H1 (cell line): ENCODE results near the gene MAN2A1. TPM values are rescaled to one million over a fixed set of nuclear protein-coding genes. Genes with fewer than 3 reads are reported as not detected.

Source experiments
- CTCF ChIA-PET: fragments of 300-600 bp; sonication (Branson Sonifier 250); formaldehyde crosslinking; loops from one replicate; lab custom pipeline; 2021; ENCODE audit not compliant: partially characterized antibody; lab: Charles Lee
- POLR2A ChIA-PET: fragments of 300-600 bp; sonication (Branson Sonifier 250); formaldehyde crosslinking; loops from one replicate; lab custom pipeline; 2021; ENCODE audit warnings: inconsistent platforms; ENCODE audit not compliant: partially characterized antibody; lab: Charles Lee
- DNase-seq, 2 experiments: peaks; one replicate each; pipeline versions ENCODE4 v3.0.0 to v3.0.0-alpha.2; 2010 to 2022; ENCODE audit warnings: low spot score in 2 of 2, low read depth in 1 of 2, mixed read lengths in 1 of 2
- FAIRE-seq: peaks from 2 replicates; lab custom pipeline; 2011; peaks lifted over from hg19 to GRCh38; lab: Jason Lieb, UNC
- H2AFZ ChIP-seq: 2 replicates; pipeline ENCODE4 v1.8.1; 2012; ENCODE audit warnings: low read length, inconsistent platforms
- H2AK5ac ChIP-seq: 2 replicates; pipeline ENCODE4 v1.6.1; 2013; ENCODE audit warnings: low read depth, low read length
- H2BK120ac ChIP-seq: replicated peaks from 2 replicates; pipeline ENCODE3; 2013; ENCODE audit warnings: low read depth, low read length, inconsistent platforms
- H2BK12ac ChIP-seq: 2 replicates; pipeline ENCODE4 v1.6.1; 2013; ENCODE audit warnings: low read depth, low read length
- H2BK15ac ChIP-seq: 2 replicates; pipeline ENCODE4 v1.6.1; 2013; ENCODE audit warnings: low read length
- H2BK20ac ChIP-seq: 2 replicates; pipeline ENCODE4 v1.6.1; 2013; ENCODE audit warnings: low read length
- H2BK5ac ChIP-seq: 2 replicates; pipeline ENCODE4 v1.6.1; 2013; ENCODE audit warnings: low read depth, low read length
- H3K14ac ChIP-seq: 2 replicates; pipeline ENCODE4 v1.6.1; 2013; ENCODE audit warnings: inconsistent platforms; ENCODE audit not compliant: insufficient read length
- H3K18ac ChIP-seq: 2 replicates; pipeline ENCODE4 v1.6.1; 2013; ENCODE audit warnings: low read length; ENCODE audit errors: extremely low read depth
- H3K23ac ChIP-seq: 2 replicates; pipeline ENCODE4 v1.6.1; 2013; ENCODE audit warnings: inconsistent platforms; ENCODE audit not compliant: insufficient read length
- H3K23me2 ChIP-seq: 2 replicates; pipeline ENCODE4 v1.6.1; 2013; ENCODE audit warnings: low read depth, low read length
- H3K27ac ChIP-seq: 2 replicates; pipeline ENCODE4 v1.6.1; 2011; ENCODE audit warnings: low read depth, low read length, inconsistent platforms
- H3K27me3 ChIP-seq, 4 experiments: replicated peaks in 1 of 4; 1 replicate in 1 of 4; 2 replicates in 3 of 4; pipeline versions ENCODE4 v1.6.1 to v1.8.1; 2011 to 2013; ENCODE audit warnings: low read length in 3 of 4, mild to moderate bottlenecking in 3 of 4, inconsistent platforms in 2 of 4, mixed read lengths in 2 of 4, moderate library complexity in 1 of 4; ENCODE audit not compliant: control insufficient read depth in 3 of 4, insufficient read depth in 3 of 4; ENCODE audit errors: extremely low read depth in 1 of 4
- H3K36me3 ChIP-seq, 4 experiments: 2 replicates each; pipeline versions ENCODE4 v1.6.1 to v1.8.1; 2011 to 2013; ENCODE audit warnings: mild to moderate bottlenecking in 4 of 4, low read length in 3 of 4, moderate library complexity in 2 of 4, control low read depth in 1 of 4, inconsistent platforms in 1 of 4; ENCODE audit not compliant: insufficient read depth in 4 of 4, control insufficient read depth in 2 of 4
- H3K4ac ChIP-seq: replicated peaks from 2 replicates; pipeline ENCODE3; 2013; ENCODE audit warnings: low read length, low read depth, mixed read lengths, inconsistent platforms; ENCODE audit not compliant: insufficient read length
- H3K4me1 ChIP-seq, 4 experiments: replicated peaks in 1 of 4; 1 replicate in 1 of 4; 2 replicates in 3 of 4; pipeline versions ENCODE4 v1.6.1 to v1.8.1; 2011 to 2013; ENCODE audit warnings: low read length in 3 of 4, inconsistent platforms in 2 of 4, mixed read lengths in 1 of 4; ENCODE audit not compliant: insufficient read depth in 4 of 4, control insufficient read depth in 3 of 4
- H3K4me2 ChIP-seq, 2 experiments: 2 replicates each; pipeline versions ENCODE4 v1.6.1 to v1.8.1; 2011 to 2013; ENCODE audit warnings: low read depth in 2 of 2, low read length in 2 of 2, control low read depth in 1 of 2, inconsistent platforms in 1 of 2, mild to moderate bottlenecking in 1 of 2; ENCODE audit not compliant: insufficient read depth in 1 of 2
- H3K4me3 ChIP-seq, 4 experiments: fragments of 200-600, 300-600 bp in 1 of 4; sonication (generic), shearing (Covaris generic), sonication (Bioruptor Twin) in 1 of 4; 2 replicates each; pipeline versions ENCODE4 v1.5.1 to v1.8.1; 2011 to 2016; ENCODE audit warnings: low read length in 4 of 4, low read depth in 3 of 4, control low read depth in 2 of 4, inconsistent platforms in 2 of 4, mild to moderate bottlenecking in 2 of 4, mixed read lengths in 1 of 4, moderate library complexity in 1 of 4; ENCODE audit not compliant: insufficient read depth in 2 of 4; ENCODE audit errors: extremely low read depth in 1 of 4
- H3K56ac ChIP-seq: replicated peaks from 2 replicates; pipeline ENCODE3; 2013; ENCODE audit warnings: low read depth, mild to moderate bottlenecking, mixed read lengths, low read length, inconsistent platforms; ENCODE audit not compliant: insufficient read length
- H3K79me1 ChIP-seq: 2 replicates; pipeline ENCODE4 v1.6.1; 2013; ENCODE audit warnings: low read depth, low read length, control low read depth
- H3K79me2 ChIP-seq, 2 experiments: 2 replicates each; pipeline versions ENCODE4 v1.6.1 to v1.8.1; 2012 to 2013; ENCODE audit warnings: low read length in 2 of 2, mild to moderate bottlenecking in 2 of 2, inconsistent platforms in 1 of 2; ENCODE audit not compliant: insufficient read depth in 2 of 2, control insufficient read depth in 1 of 2
- H3K9ac ChIP-seq, 4 experiments: replicated peaks in 1 of 4; 1 replicate in 1 of 4; 2 replicates in 3 of 4; pipeline versions ENCODE4 v1.6.1 to v1.8.1; 2011 to 2013; ENCODE audit warnings: low read depth in 3 of 4, low read length in 3 of 4, control low read depth in 2 of 4, mild to moderate bottlenecking in 2 of 4, moderate library complexity in 2 of 4, inconsistent platforms in 1 of 4; ENCODE audit errors: extremely low read depth in 1 of 4
- H3K9me3 ChIP-seq, 2 experiments: 2 replicates each; pipeline versions ENCODE4 v1.6.1 to v1.8.1; 2012 to 2013; ENCODE audit warnings: mild to moderate bottlenecking in 2 of 2, moderate library complexity in 2 of 2, control low read depth in 1 of 2, inconsistent platforms in 1 of 2, low read depth in 1 of 2, low read length in 1 of 2, mixed read lengths in 1 of 2; ENCODE audit not compliant: insufficient read depth in 2 of 2
- H4K20me1 ChIP-seq, 2 experiments: replicated peaks in 1 of 2; 2 replicates each; pipeline versions ENCODE3 to v1.8.1; 2011 to 2013; ENCODE audit warnings: inconsistent platforms in 2 of 2, low read length in 2 of 2, mild to moderate bottlenecking in 1 of 2; ENCODE audit not compliant: insufficient read depth in 2 of 2, control insufficient read depth in 1 of 2
- H4K5ac ChIP-seq: 2 replicates; pipeline ENCODE4 v1.6.1; 2013; ENCODE audit warnings: low read length, low read depth, mixed read lengths, inconsistent platforms; ENCODE audit not compliant: insufficient read length
- H4K8ac ChIP-seq: 2 replicates; pipeline ENCODE4 v1.8.0; 2013; ENCODE audit warnings: mild to moderate bottlenecking, moderate library complexity, low read length, inconsistent platforms; ENCODE audit not compliant: insufficient read depth; ENCODE audit errors: extremely low read depth
- H4K91ac ChIP-seq: replicated peaks from 2 replicates; pipeline ENCODE3; 2013; ENCODE audit warnings: low read length, mixed read lengths, inconsistent platforms; ENCODE audit not compliant: insufficient read length
- CHD1 ChIP-seq: IDR thresholded peaks from 2 replicates; pipeline ENCODE4 v1.6.1; 2012; ENCODE audit warnings: low read depth, low read length, improper control_type of control experiment
- CTCF ChIP-seq, 3 experiments: IDR thresholded peaks; 1 replicate in 2 of 3; 2 replicates in 1 of 3; pipeline versions ENCODE4 v1.5.1 to v1.6.1; 2011; ENCODE audit warnings: low read length in 3 of 3, mild to moderate bottlenecking in 3 of 3, inconsistent platforms in 2 of 3, low read depth in 1 of 3, moderate library complexity in 1 of 3; ENCODE audit not compliant: insufficient read depth in 1 of 3; ENCODE audit errors: control extremely low read depth in 1 of 3
- E2F6 ChIP-seq: IDR thresholded peaks from 2 replicates; pipeline ENCODE4 v1.6.1; 2012; ENCODE audit warnings: inconsistent platforms
- GABPA ChIP-seq: IDR thresholded peaks from 2 replicates; pipeline ENCODE4 v1.6.1; 2011; ENCODE audit warnings: mild to moderate bottlenecking, low read length, moderate library complexity, borderline replicate concordance; ENCODE audit not compliant: insufficient read depth
- JUN ChIP-seq: IDR thresholded peaks from 2 replicates; pipeline ENCODE4 v1.6.1; 2011; ENCODE audit warnings: low read depth, mild to moderate bottlenecking, improper control_type of control experiment, low read length
- MAFK ChIP-seq: IDR thresholded peaks from 2 replicates; pipeline ENCODE4 v1.6.1; 2012; ENCODE audit warnings: low read depth, mild to moderate bottlenecking, improper control_type of control experiment, low read length
- SP4 ChIP-seq: IDR thresholded peaks from 2 replicates; pipeline ENCODE4 v1.6.1; 2012; ENCODE audit warnings: low read length, inconsistent platforms
- SUZ12 ChIP-seq: fragments of 200-600 bp; sonication (generic); IDR thresholded peaks from 2 replicates; pipeline ENCODE4 v1.6.1; 2012; ENCODE audit warnings: mild to moderate bottlenecking, inconsistent platforms, low read length, moderate library complexity, mixed read lengths
- WGBS, 2 experiments: shearing (Covaris generic) in 1 of 2; methylation state at CpG; one replicate each; pipeline versions ENCODE4 v1.1.6 to v1.1.7; 2013 to 2015; ENCODE audit warnings: low lambda C conversion rate in 2 of 2, mixed read lengths in 2 of 2, inconsistent platforms in 1 of 2, low coverage in 1 of 2, missing lambda C conversion rate in 1 of 2; ENCODE audit not compliant: insufficient replicate concordance in 2 of 2, insufficient coverage in 1 of 2, insufficient read length in 1 of 2; ENCODE audit errors: extremely low coverage in 1 of 2, missing lambda C conversion rate in 1 of 2; 5-methylcytosine and 5-hydroxymethylcytosine counted together
- polyA plus RNA-seq, 7 experiments: library from polyadenylated mRNA; depleted of rRNA in 3 of 7; stranded (reverse) in 5 of 7; unstranded in 2 of 7; fragments of >200 nt in 5 of 7; fragments of 200-250 nt in 2 of 7; gene quantifications; 1 replicate in 5 of 7; 2 replicates in 1 of 7; 4 replicates in 1 of 7; pipeline versions ENCODE4 v1.2.1 to v1.2.3, GENCODE V29; 2011 to 2013; ENCODE audit warnings: missing spikeins in 2 of 7, mixed read lengths in 2 of 7
- total RNA-seq: library from RNA; stranded (reverse); fragmentation: NEBNext Ultra II Directional; extraction: Animal tissue kit (Norgen Biotek cat#: 25700); gene quantifications from 2 replicates; pipeline ENCODE4 v1.2.1, GENCODE V29; 2021
- TF ChIP-seq, protein P1 (sequence below): IDR thresholded peaks from 2 replicates; pipeline ENCODE4 v1.6.1; 2012; ENCODE audit warnings: low read length, inconsistent platforms

The MAN2A1 gene
- total and polyA plus RNA-seq, 2 of the 8 experiments (the other 6 are each of a cell fraction or from before 2014, with no cell fraction given) = 29.1 to 102 TPM

GRCh38 chr5:109713453-109713852 is 23.7 kb downstream of the MAN2A1 start:
- no peaks in the 10 kb centered on the region for H3K79me1 ChIP-seq
- no peak for DNase-seq
- no peak for TF ChIP-seq SUZ12
- TF ChIP-seq SP4 = no peak
- no peak for TF ChIP-seq E2F6
- TF ChIP-seq CHD1 = no peak
- no peak for TF ChIP-seq CTCF (IDR thresholded peaks at IDR 0.05; ENCODE audit: control extremely low read depth in 1 of 3, insufficient read depth in 1 of 3, low read depth in 1 of 3, low read length in 3 of 3)
- no peak for TF ChIP-seq MAFK
- no peak for TF ChIP-seq GABPA
- TF ChIP-seq, protein P1, sequence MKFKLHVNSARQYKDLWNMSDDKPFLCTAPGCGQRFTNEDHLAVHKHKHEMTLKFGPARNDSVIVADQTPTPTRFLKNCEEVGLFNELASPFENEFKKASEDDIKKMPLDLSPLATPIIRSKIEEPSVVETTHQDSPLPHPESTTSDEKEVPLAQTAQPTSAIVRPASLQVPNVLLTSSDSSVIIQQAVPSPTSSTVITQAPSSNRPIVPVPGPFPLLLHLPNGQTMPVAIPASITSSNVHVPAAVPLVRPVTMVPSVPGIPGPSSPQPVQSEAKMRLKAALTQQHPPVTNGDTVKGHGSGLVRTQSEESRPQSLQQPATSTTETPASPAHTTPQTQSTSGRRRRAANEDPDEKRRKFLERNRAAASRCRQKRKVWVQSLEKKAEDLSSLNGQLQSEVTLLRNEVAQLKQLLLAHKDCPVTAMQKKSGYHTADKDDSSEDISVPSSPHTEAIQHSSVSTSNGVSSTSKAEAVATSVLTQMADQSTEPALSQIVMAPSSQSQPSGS = no peak
- no peak for TF ChIP-seq JUN

More at GRCh38 chr5:109713453-109713852, 23.7 kb downstream of the MAN2A1 start:
- Histone ChIP-seq H2BK120ac (no peak overlapping the region), H3K23me2 (no peaks in the 10 kb centered on the region), H4K8ac (no peak overlapping the region), H3K18ac (no peak overlapping the region), H3K9ac (no peak overlapping the region), H2BK20ac (no peak overlapping the region), H4K20me1 (peaks cover 5% of the 10 kb centered on the region in 2 experiments), H3K9me3 (no peaks in the 10 kb centered on the region), H3K4me1 (no peaks in the 10 kb centered on the region; a peak in 1 of 7 replicates), H3K4me2 (no peak overlapping the region), H2AFZ (no peak overlapping the region), H2AK5ac (no peak overlapping the region), H2BK15ac (no peak overlapping the region), H3K4me3 (no peak overlapping the region), H4K5ac (no peak overlapping the region), H3K4ac (no peak overlapping the region), H4K91ac (no peak overlapping the region), H3K23ac (no peak overlapping the region), H3K79me2 (peaks cover 2 to 89% of the 10 kb centered on the region in 2 experiments; a peak in 3 of 4 replicates), H3K56ac (no peak overlapping the region), H2BK12ac (no peak overlapping the region), H3K14ac (no peak overlapping the region), H3K27ac (no peak overlapping the region), H3K27me3 (no peaks in the 10 kb centered on the region), H3K36me3 (peaks cover 0 to 30% (median 5%) of the 10 kb centered on the region in 4 experiments; a peak in 4 of 8 replicates), H2BK5ac (no peak overlapping the region)
- CTCF ChIA-PET = interaction anchor here (0.6 to 1.2 kb wide), 2 partner anchors 13 to 29 kb away, joined by 3 to 4 read pairs; no protein-coding TSS in a partner anchor
- WGBS, 2 experiments = 93% methylated on average over 3 of the region's 3 CpGs; no CpG with 5 or more reads in 1 of the 2 experiments
- POLR2A ChIA-PET = no interaction called here
- no peak for FAIRE-seq
